Adrenal gland (tissue), 12 donors: Measurements from ENCODE around the gene FAM43A. TPM values are rescaled to one million over a fixed set of nuclear protein-coding genes. Genes with fewer than 3 reads are reported as not detected.
A peak's percentile ranks its signal among the peaks of the same experiment; 100 is the strongest.

Source experiments
- DNase-seq, 7 donors: peaks; one replicate each; pipeline ENCODE4 v3.0.0-alpha.2; 2019 to 2020
- H3K27ac ChIP-seq, 5 donors: fragments of 200-600 bp; sonication (generic) in 4 of 5; 1 replicate in 3 of 5; 2 replicates in 2 of 5; pipeline versions ENCODE4 v1.5.1 to v1.8.0; 2016 to 2020; ENCODE audit warnings: mild to moderate bottlenecking in 1 of 5
- H3K27me3 ChIP-seq: fragments of 200-600 bp; 2 replicates; pipeline ENCODE4 v1.8.0; 2021
- H3K36me3 ChIP-seq, 2 donors: fragments of 200-600 bp; replicated peaks in 1 of 2; 1 replicate in 1 of 2; 2 replicates in 1 of 2; pipeline versions ENCODE4 v1.5.1 to v1.8.0; 2018 to 2022
- H3K4me1 ChIP-seq, 2 donors: fragments of 200-600 bp; replicated peaks in 1 of 2; 1 replicate in 1 of 2; 2 replicates in 1 of 2; pipeline versions ENCODE4 v1.5.1 to v1.8.0; 2018 to 2021
- H3K4me3 ChIP-seq, 4 donors: fragments of 200-600 bp; sonication (generic) in 3 of 4; one replicate each; pipeline ENCODE4 v1.5.1; 2016 to 2018
- H3K9me3 ChIP-seq, 3 donors: fragments of 200-600 bp; sonication (generic) in 1 of 3; replicated peaks in 1 of 3; 1 replicate in 2 of 3; 2 replicates in 1 of 3; pipeline versions ENCODE4 v1.5.1 to v1.8.0; 2016 to 2021
- CTCF ChIP-seq, 6 experiments: fragments of 450-650 bp in 4 of 6; fragments of 200-600 bp in 2 of 6; sonication (generic) in 1 of 6; IDR thresholded peaks; 1 replicate in 5 of 6; 2 replicates in 1 of 6; pipeline versions ENCODE4 v1.5.1 to v1.8.0; 2016 to 2021; ENCODE audit warnings: antibody characterized with exemption in 6 of 6, mild to moderate bottlenecking in 2 of 6, moderate library complexity in 1 of 6
- POLR2A ChIP-seq, 2 donors: fragments of 450-650 bp; IDR thresholded peaks; one replicate each; pipeline ENCODE4 v1.6.1; 2017; ENCODE audit warnings: antibody characterized with exemption in 2 of 2, mild to moderate bottlenecking in 2 of 2, moderate library complexity in 1 of 2
- WGBS, 4 donors: extraction: QIAGEN DNeasy Blood & Tissue Kit in 2 of 4; methylation state at CpG; one replicate each; pipeline versions ENCODE4 v1.1.5 to v1.1.7; 2013 to 2017; 5-methylcytosine and 5-hydroxymethylcytosine counted together
- intact Hi-C, 2 donors: fragments of 100-400 bp; cut with DNase I; formaldehyde crosslinking; loops; one replicate each; pipeline versions ENCODE4 v1.14.1 to v1.15.0; 2022 to 2023
- polyA plus RNA-seq, 3 donors: library from polyadenylated mRNA; stranded (reverse); fragments of 200-250 nt in 2 of 3; fragments of 350-450 nt in 1 of 3; fragmentation: Illumina TruSeq in 1 of 3; extraction: RNeasy Lipid Tissue Mini Kit (QIAGEN cat#74804) in 1 of 3; gene quantifications; one replicate each; pipeline ENCODE4 v1.2.3, GENCODE V29; 2013 to 2014
- total RNA-seq, 9 donors: library from RNA; depleted of rRNA in 4 of 9; stranded (reverse); fragments of >200 nt in 4 of 9; fragments of 120-200 nt in 1 of 9; fragmentation: NEBNext Ultra II Directional in 1 of 9; extraction: Animal tissue kit (Norgen Biotek cat#: 25700) in 1 of 9; gene quantifications; one replicate each; pipeline versions ENCODE4 v1.1.0 to v1.2.4, GENCODE V29; 2013 to 2023
- donor health status: healthy with polysubstance abuse.
- donor health status: Bipolar disorder and iron deficiency.
- donor health status: DM: yes; HTN: yes; CAD: no.
- donor health status: DM: no; HTN: no; CAD: no.
- donor health status: DM: no; HTN: no; CAD: no.
- donor health status: DM: yes; HTN: yes; CAD: no.

The FAM43A gene
- total and polyA plus RNA-seq, 12 donors: 0.99 to 18.7 (median 7.3) TPM

DNA sequence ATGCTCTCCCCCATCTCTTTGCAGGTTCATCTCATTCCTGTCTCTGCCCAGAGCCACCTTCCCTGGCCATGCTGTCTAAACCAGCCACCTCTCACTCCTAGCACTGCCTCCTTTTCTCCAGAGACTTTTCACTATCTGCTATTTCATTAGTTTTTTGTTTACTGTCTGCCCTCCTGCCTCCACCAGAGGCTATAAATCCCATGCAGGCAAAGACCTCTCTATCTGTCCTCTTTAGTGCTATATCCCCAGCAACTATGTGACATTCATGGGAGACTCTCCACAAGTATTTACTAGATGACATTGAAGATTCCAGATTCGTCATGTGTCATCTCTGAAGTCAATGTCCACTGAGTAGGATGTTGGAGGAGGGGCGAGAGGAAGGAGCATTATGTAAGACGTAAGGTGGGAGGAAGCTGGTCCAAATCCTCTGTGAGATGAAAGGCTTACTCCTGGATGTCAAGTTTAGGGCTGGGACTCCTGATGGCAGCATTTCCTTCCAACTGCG lies 3.4 kb upstream of the FAM43A start:
- no peaks in the 10 kb centered on the region for H3K9me3 ChIP-seq
- TF ChIP-seq CTCF (IDR thresholded peaks at IDR 0.05): no peak
- no peak for TF ChIP-seq POLR2A (IDR thresholded peaks at IDR 0.05)
- H3K4me3 ChIP-seq: no peak overlapping the region
- no peak overlapping the region for H3K27ac ChIP-seq
- no peak for DNase-seq
- WGBS, 4 donors: 18 to 21% (median 19%) methylated on average over 4 of the region's 4 CpGs
- peaks cover 12 to 25% of the 10 kb centered on the region in 2 donors for H3K4me1 ChIP-seq
- H3K27me3 ChIP-seq: peaks cover 2% of the 10 kb centered on the region
- H3K36me3 ChIP-seq: no peaks in the 10 kb centered on the region
- intact Hi-C loops: loop anchor here in 1 of 2 donors (2.0 to 10.0 kb wide), 3 partner anchors 425 to 843 kb away; no protein-coding TSS in a partner anchor

GRCh38 chr3:194682694-194683310 lies 2.9 kb upstream of the FAM43A start:
- peak; percentile 70 to 93 (median 78) for DNase-seq
- H3K27ac ChIP-seq: peak overlapping the region in 3 of 5 donors; percentile 13 to 60 (median 48)
- intact Hi-C loops: loop anchor here in 1 of 2 donors (2.0 to 10.0 kb wide), 3 partner anchors 424 to 842 kb away; no protein-coding TSS in a partner anchor
- 20 to 36% (median 32%) methylated on average over 5 to 14 of the region's 14 CpGs for WGBS, 4 donors
- no peak overlapping the region for H3K4me3 ChIP-seq
- TF ChIP-seq CTCF (IDR thresholded peaks at IDR 0.05): peak; percentile 63 to 97 (median 93)
- TF ChIP-seq POLR2A (IDR thresholded peaks at IDR 0.05): no peak
- peaks cover 18 to 30% of the 10 kb centered on the region in 2 donors for H3K4me1 ChIP-seq
- H3K9me3 ChIP-seq: no peaks in the 10 kb centered on the region
- H3K36me3 ChIP-seq: no peaks in the 10 kb centered on the region
- H3K27me3 ChIP-seq: peaks cover 7% of the 10 kb centered on the region

GRCh38 chr3:194683380-194683779 lies 2.3 kb upstream of the FAM43A start:
- 65 to 87% (median 70%) methylated on average over 2 of the region's 2 CpGs for WGBS, 4 donors
- H3K27ac ChIP-seq: peak overlapping the region in 1 of 5 donors; percentile 13
- TF ChIP-seq POLR2A (IDR thresholded peaks at IDR 0.05): no peak
- no peak for TF ChIP-seq CTCF (IDR thresholded peaks at IDR 0.05)
- no peaks in the 10 kb centered on the region for H3K9me3 ChIP-seq
- peaks cover 10% of the 10 kb centered on the region for H3K27me3 ChIP-seq
- no peaks in the 10 kb centered on the region for H3K36me3 ChIP-seq
- peaks cover 19 to 35% of the 10 kb centered on the region in 2 donors for H3K4me1 ChIP-seq
- DNase-seq: no peak
- intact Hi-C loops: loop anchor here in 1 of 2 donors (2.0 to 10.0 kb wide), 3 partner anchors 424 to 841 kb away; no protein-coding TSS in a partner anchor
- no peak overlapping the region for H3K4me3 ChIP-seq

GRCh38 chr3:194685065-194685717 lies 492 bp upstream of the FAM43A start:
- Histone ChIP-seq H3K27me3 (peaks cover 10% of the 10 kb centered on the region), H3K4me3 (peak overlapping the region in 1 of 4 donors; percentile 62), H3K27ac (peak overlapping the region in 2 of 5 donors; percentile 82 to 92), H3K9me3 (no peaks in the 10 kb centered on the region), H3K4me1 (peaks cover 19 to 35% of the 10 kb centered on the region in 2 donors), H3K36me3 (no peaks in the 10 kb centered on the region)
- TF ChIP-seq POLR2A (IDR thresholded peaks at IDR 0.05) (no peak), CTCF (IDR thresholded peaks at IDR 0.05) (no peak)
- intact Hi-C loops: loop anchor here (5.0 to 10.0 kb wide), 2 partner anchors 422 to 840 kb away; no protein-coding TSS in a partner anchor
- peak in 1 of 7 donors; percentile 10 for DNase-seq
- WGBS, 4 donors: 48 to 58% (median 51%) methylated on average over 13 of the region's 13 CpGs
